ENCODE data around the gene RANGRF.

Gene RANGRF

GRCh38 chr17:8314797-8315763, 26.6 kb downstream of the RANGRF start:
- Histone ChIP-seq H2AFZ (ENCODE audit: low read depth, low read length) (no peak overlapping the region), H3K9me3 (ENCODE audit: insufficient read depth, low read length) (no peaks in the 10 kb centered on the region), H3K36me3 (replicated peaks; ENCODE audit: low read depth, low read length) (no peaks in the 10 kb centered on the region), H3K27me3 (ENCODE audit: low read depth, low read length) (no peaks in the 10 kb centered on the region), H4K20me1 (ENCODE audit: insufficient read depth, low read length) (no peaks in the 10 kb centered on the region), H3K4me2 (ENCODE audit: low read length) (no peak overlapping the region), H3K4me1 (ENCODE audit: low read length) (no peaks in the 10 kb centered on the region), H3K27ac (ENCODE audit: low read length) (no peak overlapping the region), H3K9ac (ENCODE audit: low read length) (no peak overlapping the region), H3K4me3 (ENCODE audit: low read length) (no peak overlapping the region), H3K79me2 (ENCODE audit: low read length) (no peaks in the 10 kb centered on the region)
- no peak for TF ChIP-seq EZH2phosphoT487 (IDR thresholded peaks at IDR 0.05; ENCODE audit: low read depth)
- TF ChIP-seq, protein P1, sequence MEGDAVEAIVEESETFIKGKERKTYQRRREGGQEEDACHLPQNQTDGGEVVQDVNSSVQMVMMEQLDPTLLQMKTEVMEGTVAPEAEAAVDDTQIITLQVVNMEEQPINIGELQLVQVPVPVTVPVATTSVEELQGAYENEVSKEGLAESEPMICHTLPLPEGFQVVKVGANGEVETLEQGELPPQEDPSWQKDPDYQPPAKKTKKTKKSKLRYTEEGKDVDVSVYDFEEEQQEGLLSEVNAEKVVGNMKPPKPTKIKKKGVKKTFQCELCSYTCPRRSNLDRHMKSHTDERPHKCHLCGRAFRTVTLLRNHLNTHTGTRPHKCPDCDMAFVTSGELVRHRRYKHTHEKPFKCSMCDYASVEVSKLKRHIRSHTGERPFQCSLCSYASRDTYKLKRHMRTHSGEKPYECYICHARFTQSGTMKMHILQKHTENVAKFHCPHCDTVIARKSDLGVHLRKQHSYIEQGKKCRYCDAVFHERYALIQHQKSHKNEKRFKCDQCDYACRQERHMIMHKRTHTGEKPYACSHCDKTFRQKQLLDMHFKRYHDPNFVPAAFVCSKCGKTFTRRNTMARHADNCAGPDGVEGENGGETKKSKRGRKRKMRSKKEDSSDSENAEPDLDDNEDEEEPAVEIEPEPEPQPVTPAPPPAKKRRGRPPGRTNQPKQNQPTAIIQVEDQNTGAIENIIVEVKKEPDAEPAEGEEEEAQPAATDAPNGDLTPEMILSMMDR (IDR thresholded peaks at IDR 0.05; ENCODE audit: low read depth, low read length): no peak

DNA sequence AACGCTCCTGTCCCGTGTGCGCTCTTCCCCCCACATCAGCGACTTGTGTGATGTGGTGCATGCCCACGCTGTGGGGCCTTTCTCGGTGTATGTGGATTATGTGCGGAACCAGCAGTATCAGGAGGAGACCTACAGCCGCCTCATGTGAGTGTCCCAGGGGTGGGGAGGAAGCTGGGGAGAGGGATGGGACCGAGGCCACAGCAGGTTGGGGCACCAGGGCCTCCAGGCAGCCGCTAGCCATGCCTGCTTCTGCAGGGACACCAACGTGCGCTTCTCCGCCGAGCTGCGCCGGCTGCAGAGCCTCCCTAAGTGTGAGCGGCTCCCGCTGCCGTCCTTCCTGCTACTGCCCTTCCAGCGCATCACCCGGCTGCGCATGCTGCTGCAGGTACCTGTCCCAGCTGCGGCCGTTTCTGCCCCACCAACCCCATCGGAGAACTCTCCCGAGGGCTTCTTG, 27.3 kb downstream of the RANGRF start:
- H3K9ac ChIP-seq (ENCODE audit: low read length): no peak overlapping the region
- H3K27me3 ChIP-seq (ENCODE audit: low read depth, low read length): no peaks in the 10 kb centered on the region
- H3K4me3 ChIP-seq (ENCODE audit: low read length): no peak overlapping the region
- no peaks in the 10 kb centered on the region for H3K4me1 ChIP-seq (ENCODE audit: low read length)
- H3K79me2 ChIP-seq (ENCODE audit: low read length): no peaks in the 10 kb centered on the region
- H4K20me1 ChIP-seq (ENCODE audit: insufficient read depth, low read length): no peaks in the 10 kb centered on the region
- H3K36me3 ChIP-seq (replicated peaks; ENCODE audit: low read depth, low read length): no peaks in the 10 kb centered on the region
- H3K9me3 ChIP-seq (ENCODE audit: insufficient read depth, low read length): no peaks in the 10 kb centered on the region
- H2AFZ ChIP-seq (ENCODE audit: low read depth, low read length): no peak overlapping the region
- no peak overlapping the region for H3K4me2 ChIP-seq (ENCODE audit: low read length)
- H3K27ac ChIP-seq (ENCODE audit: low read length): no peak overlapping the region
- TF ChIP-seq, protein P1 (IDR thresholded peaks at IDR 0.05; ENCODE audit: low read depth, low read length): no peak
- no peak for TF ChIP-seq EZH2phosphoT487 (IDR thresholded peaks at IDR 0.05; ENCODE audit: low read depth)

DNA sequence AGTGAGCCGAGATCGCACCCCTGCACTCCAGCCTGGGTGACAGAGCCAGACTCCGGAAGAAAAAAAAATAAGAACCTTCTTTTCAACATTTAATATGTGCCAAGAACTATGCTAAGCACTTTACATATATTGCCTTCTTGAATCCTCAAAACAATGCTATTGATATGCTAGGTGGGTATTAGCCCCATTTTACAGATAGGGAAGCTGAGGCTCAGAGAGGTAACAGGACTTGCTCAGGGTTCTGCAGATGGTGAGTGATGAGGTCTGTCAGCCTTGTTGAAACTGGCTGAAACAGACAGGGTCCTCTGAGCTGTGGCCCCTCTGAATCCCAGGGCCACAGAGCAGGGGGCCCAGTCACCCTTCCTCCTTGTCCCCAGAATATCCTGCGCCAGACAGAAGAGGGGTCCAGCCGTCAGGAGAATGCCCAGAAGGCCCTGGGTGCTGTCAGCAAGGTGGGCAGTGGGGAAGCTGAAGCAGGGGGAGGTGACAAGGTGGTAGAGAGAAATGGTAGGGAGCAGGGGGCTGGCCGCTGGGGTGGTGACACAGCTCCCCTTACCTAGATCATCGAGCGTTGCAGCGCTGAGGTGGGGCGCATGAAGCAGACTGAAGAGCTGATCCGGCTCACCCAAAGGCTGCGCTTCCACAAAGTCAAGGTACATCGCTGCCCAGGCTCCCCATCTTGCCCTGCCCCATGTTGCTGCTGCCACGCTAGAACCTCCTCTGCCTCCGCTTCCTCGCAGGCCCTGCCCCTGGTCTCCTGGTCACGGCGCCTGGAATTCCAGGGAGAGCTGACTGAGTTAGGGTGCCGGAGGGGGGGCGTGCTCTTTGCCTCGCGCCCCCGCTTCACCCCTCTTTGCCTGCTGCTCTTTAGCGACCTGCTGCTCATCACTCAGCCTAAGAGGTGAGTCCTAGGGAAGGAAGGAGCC, 29.8 kb downstream of the RANGRF start:
- Histone ChIP-seq H3K9ac (ENCODE audit: low read length) (no peak overlapping the region), H4K20me1 (ENCODE audit: insufficient read depth, low read length) (no peaks in the 10 kb centered on the region), H3K4me1 (ENCODE audit: low read length) (no peaks in the 10 kb centered on the region), H3K9me3 (ENCODE audit: insufficient read depth, low read length) (no peaks in the 10 kb centered on the region), H3K4me3 (ENCODE audit: low read length) (no peak overlapping the region), H3K36me3 (replicated peaks; ENCODE audit: low read depth, low read length) (no peaks in the 10 kb centered on the region), H3K4me2 (ENCODE audit: low read length) (no peak overlapping the region), H2AFZ (ENCODE audit: low read depth, low read length) (no peak overlapping the region), H3K79me2 (ENCODE audit: low read length) (no peaks in the 10 kb centered on the region), H3K27me3 (ENCODE audit: low read depth, low read length) (no peaks in the 10 kb centered on the region), H3K27ac (ENCODE audit: low read length) (no peak overlapping the region)
- TF ChIP-seq, protein P1 (IDR thresholded peaks at IDR 0.05; ENCODE audit: low read depth, low read length): no peak
- no peak for TF ChIP-seq EZH2phosphoT487 (IDR thresholded peaks at IDR 0.05; ENCODE audit: low read depth)

- Histone ChIP-seq H3K79me2 (ENCODE audit: low read length) (no peaks in the 10 kb centered on the region), H3K9me3 (ENCODE audit: insufficient read depth, low read length) (no peaks in the 10 kb centered on the region), H3K27me3 (ENCODE audit: low read depth, low read length) (no peaks in the 10 kb centered on the region), H3K4me2 (ENCODE audit: low read length) (no peak overlapping the region), H3K36me3 (replicated peaks; ENCODE audit: low read depth, low read length) (no peaks in the 10 kb centered on the region), H4K20me1 (ENCODE audit: insufficient read depth, low read length) (no peaks in the 10 kb centered on the region), H3K27ac (ENCODE audit: low read length) (no peak overlapping the region), H2AFZ (ENCODE audit: low read depth, low read length) (no peak overlapping the region), H3K9ac (ENCODE audit: low read length) (no peak overlapping the region), H3K4me1 (ENCODE audit: low read length) (no peaks in the 10 kb centered on the region), H3K4me3 (ENCODE audit: low read length) (no peak overlapping the region)
- TF ChIP-seq, protein P1 (IDR thresholded peaks at IDR 0.05; ENCODE audit: low read depth, low read length): no peak
- no peak for TF ChIP-seq EZH2phosphoT487 (IDR thresholded peaks at IDR 0.05; ENCODE audit: low read depth)
These were observed 31.8 kb downstream of the RANGRF start for GRCh38 chr17:8320262-8320661.

All from OCI-LY3 (cell line).